T1000 (cell line): ENCODE results near the gene CROCC2.

ENCODE experiments used
- DNase-seq: peaks from one replicate; lab custom pipeline; 2025; ENCODE audit warnings: mixed read lengths; lab: John Stamatoyannopoulos, UW

The CROCC2 gene

GRCh38 chr2:240875228-240876034 lies 30.7 kb upstream of the CROCC2 start:
- no peak for DNase-seq

DNA sequence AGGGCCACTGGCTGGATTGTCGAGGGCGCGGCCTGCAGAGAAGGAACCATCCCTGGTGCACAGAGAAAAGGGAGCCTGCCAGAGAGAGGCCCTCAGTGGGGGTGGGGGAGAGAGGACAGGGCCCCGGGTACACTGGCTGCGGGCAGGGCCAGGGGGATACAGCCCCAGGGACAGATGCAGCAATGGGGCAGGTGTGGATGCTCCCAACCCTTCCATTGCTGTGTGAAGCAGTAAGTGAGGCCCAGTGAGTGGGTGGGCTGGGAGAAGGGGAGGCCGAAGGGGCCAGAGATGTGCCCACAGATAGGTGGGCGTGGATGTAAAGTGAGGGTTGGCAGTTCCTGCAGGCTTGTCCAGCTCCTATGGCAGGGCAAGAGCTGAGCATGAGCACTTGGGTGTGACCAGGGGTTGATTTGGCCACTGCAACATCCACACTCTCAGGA lies 30.1 kb upstream of the CROCC2 start:
- no peak for DNase-seq

DNA sequence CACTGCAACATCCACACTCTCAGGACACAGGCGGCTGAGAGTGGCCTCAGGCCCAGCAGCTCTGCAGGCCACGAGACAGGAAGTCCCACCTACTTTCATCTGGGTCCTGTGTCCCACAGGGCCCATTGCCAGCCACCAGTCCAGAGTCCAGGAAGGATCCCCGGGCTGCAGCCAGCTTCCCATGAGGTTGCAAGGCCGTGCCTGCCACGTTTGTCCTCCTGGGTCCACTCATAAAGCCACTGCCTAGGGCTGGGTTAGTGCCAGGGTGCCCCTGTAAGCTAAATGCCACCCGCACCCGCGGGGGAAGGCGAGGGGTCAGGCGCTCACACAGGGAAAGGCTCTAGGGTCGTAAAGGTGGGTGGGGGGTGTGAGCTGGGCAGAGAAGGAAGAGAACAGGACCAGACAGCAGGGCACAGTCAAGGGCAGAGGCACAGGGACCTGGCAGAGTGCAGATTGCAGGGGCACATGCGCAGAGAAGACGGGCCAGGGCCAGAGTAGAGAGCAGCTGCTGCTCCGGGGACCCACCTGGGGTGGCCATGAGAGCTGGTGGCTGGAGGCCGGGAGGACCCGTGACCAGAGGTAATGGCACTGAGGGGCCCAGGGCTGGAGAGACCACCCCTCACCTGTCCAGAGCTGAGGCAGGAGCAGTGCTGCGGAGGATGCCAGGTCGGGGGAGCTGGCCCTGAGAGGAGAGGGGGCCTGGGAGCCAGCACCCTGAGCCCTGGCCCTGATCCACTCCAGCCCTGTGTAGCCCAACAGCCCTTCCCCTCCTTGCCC lies 29.5 kb upstream of the CROCC2 start:
- DNase-seq: no peak

DNA sequence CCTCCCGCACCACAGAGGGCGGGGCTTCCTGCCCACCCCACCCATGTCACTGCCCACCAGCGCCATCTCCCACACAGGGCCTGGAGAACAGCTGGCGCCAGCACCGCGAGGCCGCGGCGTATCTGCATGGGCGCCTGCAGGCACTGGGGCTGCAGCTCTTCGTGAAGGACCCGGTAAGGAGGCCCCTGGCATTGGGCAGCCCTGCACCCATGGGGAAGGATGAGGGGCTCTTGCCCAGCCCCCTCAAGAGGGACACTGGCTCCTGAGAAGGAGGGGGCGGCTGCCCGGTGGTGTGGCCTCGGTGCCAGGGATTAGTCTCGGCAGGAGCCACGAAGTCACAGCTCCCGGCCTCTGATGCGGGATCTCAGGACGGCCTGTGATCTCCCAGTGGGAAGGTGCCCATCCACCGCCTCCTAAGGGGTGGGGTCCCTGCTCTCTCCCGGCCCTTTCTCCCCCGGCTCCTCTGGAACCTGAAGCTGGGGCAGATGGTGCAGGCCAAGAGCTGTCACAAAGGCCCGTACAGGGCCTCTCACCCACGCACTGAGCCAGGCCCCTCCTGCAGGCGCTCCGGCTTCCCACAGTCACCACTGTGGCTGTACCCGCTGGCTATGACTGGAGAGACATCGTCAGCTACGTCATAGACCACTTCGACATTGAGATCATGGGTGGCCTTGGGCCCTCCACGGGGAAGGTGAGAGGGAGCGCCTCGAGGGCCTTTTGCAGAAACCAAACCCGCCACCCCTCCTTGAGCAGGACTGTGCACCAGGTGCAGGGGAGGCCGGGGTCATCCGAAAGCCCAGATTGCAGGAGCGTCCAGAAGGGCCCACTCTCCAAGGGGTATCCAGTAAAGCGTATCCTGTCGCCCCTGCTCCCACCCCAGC lies 28.4 kb upstream of the CROCC2 start:
- no peak for DNase-seq

GRCh38 chr2:240878341-240878936 lies 27.7 kb upstream of the CROCC2 start:
- DNase-seq: no peak

DNA sequence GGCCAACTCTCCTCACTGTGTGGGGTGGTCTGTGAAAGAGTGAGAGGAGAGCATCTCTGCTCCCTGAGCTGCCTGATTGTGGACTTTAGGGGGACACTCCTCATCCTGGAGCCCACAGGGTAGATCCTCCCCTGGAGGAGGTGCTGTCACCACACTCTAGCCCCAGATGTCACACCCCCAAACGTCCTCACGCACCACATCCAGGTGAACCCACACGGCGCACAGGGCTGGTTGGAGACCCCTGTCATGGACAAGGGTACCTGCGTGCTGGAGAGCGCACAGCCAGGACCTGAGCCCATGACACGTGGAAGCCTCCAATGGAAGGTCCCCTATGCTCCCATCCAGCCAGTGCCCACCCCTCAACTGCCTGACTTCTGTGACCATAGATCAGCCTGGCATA lies 27.0 kb upstream of the CROCC2 start:
- DNase-seq: no peak

DNA sequence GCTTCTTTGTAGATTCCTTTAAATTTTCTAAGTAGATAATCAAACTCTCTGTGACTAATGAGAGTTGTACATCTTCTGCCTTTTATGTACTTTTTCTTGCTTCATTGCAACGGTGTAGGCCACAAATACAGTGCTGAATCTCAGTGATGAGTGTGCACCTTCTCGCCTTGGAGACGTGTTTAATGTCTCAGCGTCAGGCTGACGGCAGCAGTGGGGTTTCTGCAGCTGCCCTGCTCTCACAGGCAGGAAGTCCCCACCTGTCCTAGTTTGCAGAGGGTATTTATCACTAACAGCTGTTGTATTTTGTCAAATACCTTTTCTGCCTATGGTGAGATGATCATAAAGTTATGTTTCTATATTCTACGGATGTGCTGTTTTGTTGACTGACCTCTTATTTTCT lies 24.2 kb upstream of the CROCC2 start:
- DNase-seq: no peak

DNA sequence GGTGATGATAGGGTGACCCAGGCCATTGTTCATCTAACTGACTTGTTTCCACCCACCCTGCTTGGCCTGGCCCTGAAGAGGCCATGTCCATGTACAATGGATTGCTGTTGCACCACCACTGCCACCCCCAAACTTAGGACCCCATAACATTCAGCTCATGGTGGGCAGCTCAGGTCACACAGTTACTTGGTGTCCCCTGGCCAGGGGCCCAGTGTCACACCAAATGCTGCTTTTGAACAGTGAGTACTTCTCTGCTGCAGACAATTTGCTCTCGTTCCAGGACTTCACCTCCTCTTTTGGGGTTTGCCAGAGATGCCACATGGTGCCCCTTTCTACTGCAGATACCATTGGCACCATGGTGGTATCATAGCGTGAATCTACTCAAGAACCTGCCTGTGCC lies 21.9 kb upstream of the CROCC2 start:
- DNase-seq: no peak

- no peak for DNase-seq
Measured at GRCh38 chr2:240884745-240885144, 21.4 kb upstream of the CROCC2 start.

DNA sequence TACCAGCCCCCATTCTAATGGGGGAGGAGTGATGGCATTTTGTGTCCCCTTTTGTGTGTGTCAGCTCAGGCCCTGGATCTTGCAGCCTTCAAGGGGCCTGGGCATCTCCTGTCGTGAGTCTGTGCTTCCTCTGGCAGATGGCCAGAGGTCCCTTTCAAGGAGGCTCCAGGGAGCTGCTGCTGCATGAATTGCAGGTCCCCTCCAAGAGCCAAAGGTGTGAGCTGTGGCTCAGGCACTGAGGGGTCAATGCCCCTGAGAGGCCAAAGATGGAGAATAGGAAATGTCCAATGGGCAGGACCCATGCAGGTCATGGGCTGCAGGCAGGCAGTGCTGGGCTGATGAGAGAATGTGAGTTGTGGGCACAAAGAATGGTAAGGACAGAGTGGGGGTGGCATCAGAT lies 20.6 kb upstream of the CROCC2 start:
- DNase-seq: no peak

DNA sequence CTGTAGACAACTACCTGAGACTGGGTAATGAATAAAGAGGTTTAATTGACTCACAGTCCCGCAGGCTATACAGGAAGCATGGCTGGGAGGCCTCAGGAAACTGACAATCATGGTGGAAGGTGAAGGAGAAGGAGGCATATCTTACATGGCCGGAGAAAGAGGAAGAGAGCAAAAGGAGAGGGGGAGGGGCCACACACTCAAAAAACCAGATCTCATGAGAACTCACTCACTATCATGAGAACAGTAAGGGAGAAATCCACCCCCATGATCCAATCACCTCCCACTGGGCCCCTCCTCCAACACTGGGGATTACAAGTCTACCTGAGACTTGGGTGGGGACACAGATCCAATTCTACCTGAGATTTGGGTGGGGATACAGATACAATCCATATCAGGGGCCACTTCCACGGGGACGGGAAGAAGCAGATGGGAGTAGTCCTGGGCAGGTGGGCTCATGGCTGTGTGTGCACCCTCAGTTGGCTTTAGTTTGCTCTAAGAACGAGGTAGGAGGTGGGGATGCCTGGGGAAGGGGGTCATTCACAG lies 20.0 kb upstream of the CROCC2 start:
- DNase-seq: no peak

- no peak for DNase-seq
Measured at GRCh38 chr2:240886678-240887609, 19.2 kb upstream of the CROCC2 start.

DNA sequence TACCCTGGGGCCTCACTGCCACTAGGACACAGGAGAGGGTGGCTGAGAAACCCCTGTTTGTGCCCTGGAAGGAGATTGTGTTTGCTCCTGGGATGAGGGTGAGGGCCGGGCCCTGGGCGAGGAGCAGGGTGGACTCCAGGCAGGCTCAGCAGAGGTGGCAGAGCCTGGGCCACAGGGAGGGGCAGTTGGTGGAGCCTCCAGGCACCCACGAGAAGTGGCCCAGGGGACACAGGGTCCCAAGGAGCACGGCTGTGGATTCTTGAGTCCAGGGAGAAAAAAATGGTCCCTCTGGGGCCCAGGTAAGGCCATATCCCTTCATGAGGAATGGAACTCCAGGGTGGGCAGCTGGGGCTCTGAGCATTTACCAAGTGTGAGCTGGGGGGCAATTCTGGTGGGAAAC lies 18.5 kb upstream of the CROCC2 start:
- DNase-seq: no peak

- no peak for DNase-seq
Measured at GRCh38 chr2:240888130-240888889, 17.8 kb upstream of the CROCC2 start.

- DNase-seq: no peak
Measured at GRCh38 chr2:240888890-240889573, 17.1 kb upstream of the CROCC2 start.

DNA sequence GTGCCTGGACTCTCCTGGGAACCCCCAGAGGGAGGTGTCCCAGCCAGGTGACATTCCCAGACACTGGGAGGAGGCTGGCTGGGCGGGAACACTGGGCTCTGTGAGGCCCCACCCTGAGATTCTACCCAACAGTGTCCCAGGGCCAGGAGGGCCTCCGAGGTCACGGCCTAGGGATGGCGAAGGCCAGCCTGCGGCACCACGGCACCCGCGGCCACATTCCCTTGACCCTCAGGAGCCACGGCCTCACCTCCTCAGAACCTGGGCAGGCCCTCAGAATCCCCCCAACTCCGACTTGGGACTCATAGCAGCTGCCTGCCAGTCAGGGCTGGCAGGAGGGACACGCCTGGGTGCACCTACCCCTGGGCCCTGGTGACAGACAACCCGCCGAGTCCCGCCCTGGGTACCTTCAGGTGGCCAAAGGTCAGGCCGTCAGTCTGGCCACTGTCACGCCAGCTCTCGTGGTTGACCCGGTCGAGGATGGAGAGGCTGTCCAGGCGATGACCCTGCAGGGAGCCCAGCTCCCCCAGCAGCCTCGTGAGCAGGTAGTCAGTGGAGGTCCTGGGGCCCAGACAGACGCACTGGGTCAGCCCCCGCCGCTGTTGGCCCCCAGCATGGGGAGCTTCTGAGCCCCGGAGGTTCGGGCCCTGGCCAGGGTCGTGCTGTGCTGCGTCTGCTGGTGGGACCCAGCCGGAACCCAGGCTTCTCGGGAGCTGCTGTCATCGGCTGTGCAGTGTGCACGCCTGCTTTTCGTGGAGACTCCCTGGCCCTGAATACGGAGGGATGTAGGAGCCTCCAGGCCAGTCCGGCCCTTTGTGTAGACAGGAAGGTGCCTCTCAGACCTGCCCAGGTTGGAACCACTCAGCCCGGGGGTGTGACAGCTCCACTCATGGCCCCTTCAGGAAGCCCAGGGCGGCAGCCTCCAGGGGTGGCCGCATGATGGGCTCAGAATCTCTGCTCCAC lies 16.3 kb upstream of the CROCC2 start:
- DNase-seq: no peak

- DNase-seq: no peak
Measured at GRCh38 chr2:240890691-240891090, 15.4 kb upstream of the CROCC2 start.
